GM12874 (cell line): ENCODE data around the gene FBLN5.

Experiments
- TF ChIP-seq, protein P1 (sequence below): IDR thresholded peaks from 2 replicates; pipeline ENCODE4 v1.5.1; 2011; ENCODE audit warnings: low read depth, mild to moderate bottlenecking, control low read depth, low read length, moderate library complexity; ENCODE audit not compliant: insufficient read depth

The FBLN5 gene

DNA sequence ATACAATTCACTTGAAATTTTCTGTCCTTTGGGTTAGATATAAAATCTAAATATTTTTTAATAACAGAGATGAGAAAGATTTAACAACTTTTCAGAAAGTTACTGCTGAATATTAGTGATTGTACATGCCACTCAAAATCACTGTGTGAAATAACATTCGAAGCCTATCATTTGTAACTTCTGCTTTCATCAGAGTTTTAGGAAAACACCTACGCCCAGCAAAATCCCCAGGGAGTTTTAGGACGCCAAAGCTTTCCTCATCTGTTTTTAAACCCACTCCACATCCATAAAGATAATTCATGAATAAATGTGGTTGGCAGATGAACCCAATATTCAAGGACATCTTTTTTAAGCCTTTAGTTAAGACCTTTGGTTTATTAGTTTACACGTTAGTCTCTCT, 104.1 kb downstream of the FBLN5 start:
- TF ChIP-seq, protein P1, sequence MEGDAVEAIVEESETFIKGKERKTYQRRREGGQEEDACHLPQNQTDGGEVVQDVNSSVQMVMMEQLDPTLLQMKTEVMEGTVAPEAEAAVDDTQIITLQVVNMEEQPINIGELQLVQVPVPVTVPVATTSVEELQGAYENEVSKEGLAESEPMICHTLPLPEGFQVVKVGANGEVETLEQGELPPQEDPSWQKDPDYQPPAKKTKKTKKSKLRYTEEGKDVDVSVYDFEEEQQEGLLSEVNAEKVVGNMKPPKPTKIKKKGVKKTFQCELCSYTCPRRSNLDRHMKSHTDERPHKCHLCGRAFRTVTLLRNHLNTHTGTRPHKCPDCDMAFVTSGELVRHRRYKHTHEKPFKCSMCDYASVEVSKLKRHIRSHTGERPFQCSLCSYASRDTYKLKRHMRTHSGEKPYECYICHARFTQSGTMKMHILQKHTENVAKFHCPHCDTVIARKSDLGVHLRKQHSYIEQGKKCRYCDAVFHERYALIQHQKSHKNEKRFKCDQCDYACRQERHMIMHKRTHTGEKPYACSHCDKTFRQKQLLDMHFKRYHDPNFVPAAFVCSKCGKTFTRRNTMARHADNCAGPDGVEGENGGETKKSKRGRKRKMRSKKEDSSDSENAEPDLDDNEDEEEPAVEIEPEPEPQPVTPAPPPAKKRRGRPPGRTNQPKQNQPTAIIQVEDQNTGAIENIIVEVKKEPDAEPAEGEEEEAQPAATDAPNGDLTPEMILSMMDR: no peak

DNA sequence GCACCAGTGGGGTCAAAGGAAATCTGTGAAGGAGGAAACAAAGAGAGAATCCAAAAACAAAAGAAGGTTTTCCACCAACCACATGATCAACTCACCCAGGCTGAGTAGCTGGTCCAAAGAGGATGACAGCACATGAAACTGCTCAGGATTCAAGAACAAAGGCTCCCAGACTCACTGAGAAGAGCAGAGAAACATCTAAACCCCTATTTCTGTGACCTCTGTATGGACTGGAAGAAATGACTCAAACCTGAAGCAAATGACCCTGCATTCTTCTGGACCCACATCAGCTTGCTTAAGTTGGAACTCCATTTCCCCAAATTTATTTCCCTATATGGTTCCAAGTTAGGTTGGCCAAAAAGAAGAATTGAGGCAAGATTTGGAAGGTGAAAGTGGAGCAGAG, 106.4 kb downstream of the FBLN5 start:
- TF ChIP-seq, protein P1: no peak

DNA sequence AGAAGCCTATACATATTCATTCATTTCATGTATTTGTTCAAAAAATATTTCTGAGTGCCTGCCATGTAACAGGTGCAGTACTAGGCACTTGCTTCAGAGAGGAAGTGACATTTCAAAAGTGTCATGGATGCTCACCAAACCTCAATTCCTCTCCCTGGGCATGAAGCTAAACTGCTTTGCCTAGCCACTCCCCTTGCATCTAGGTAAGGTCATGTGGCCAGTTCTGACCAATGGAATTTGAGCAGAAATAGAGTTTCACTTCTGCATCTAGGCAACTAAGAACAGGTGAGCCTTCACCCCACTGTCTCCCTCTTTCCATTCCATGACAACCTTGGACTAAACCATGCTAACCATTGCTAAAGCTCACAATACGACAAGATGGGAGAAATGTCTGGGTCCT, 107.7 kb downstream of the FBLN5 start:
- TF ChIP-seq, protein P1: no peak

DNA sequence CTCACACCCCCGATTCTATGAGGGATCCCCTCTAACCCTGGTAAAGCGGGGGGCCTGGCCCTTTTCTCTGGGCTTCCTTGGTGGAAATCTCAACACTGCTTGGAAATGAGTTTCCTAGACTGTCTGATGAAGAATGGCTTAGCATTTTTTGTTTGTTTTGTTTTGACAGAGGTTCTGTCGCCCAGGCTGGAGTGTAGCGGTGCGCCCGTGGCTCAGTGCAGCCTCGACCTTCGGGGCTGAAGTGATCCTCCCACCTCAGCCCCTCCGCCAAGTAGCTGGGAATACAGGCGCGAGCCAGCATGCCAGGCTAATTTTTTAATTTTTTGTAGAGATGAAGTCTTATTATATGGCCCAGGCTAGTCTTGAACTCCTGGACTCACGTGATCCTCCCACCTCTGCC, 110.4 kb downstream of the FBLN5 start:
- TF ChIP-seq, protein P1: no peak

DNA sequence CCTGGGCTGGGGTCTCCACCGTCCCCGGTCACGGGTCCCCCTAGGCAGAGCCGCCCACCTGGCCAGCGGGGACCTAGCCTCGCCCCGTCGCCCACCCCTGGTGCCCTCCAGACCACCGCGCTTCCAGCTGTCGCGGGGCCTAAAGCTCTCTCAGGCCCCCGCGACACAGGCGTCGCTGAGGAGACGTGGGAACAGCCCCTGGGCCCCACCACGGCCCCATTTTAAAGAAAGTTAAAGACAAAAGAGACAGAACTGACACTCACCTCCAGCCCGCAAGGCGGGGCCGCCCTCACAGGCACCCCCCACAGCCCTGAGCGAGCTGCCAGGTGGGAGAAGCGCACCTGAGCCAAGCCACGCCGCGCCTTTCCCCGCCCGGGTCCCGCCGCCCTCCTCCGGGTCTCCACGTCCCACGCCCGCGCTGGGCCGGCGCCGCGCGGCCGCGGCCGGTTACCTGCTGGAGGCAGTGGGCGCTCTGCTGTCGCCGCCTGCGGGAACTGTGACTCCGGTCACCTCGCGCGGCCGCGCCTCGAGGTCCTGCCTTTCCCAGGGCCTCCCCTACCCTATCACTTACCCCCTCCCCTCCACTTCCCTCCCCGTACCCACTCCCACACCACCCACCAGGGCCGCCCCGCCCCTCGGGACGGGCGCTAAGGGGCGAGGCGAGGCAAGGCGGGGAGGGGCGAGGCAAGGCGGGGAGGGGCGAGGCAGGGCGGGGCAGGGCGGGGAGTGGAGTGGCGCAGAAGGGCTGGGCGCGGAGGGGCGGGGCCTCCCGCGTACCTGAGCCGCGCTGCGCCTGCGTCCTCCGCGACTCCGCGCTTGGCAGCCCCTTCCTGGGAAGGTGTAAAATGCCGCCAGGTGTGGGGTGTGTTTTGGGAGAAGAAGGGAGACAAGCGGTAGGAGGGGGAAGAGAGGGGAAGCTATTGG, 111.3 kb downstream of the FBLN5 start:
- TF ChIP-seq, protein P1: no peak

DNA sequence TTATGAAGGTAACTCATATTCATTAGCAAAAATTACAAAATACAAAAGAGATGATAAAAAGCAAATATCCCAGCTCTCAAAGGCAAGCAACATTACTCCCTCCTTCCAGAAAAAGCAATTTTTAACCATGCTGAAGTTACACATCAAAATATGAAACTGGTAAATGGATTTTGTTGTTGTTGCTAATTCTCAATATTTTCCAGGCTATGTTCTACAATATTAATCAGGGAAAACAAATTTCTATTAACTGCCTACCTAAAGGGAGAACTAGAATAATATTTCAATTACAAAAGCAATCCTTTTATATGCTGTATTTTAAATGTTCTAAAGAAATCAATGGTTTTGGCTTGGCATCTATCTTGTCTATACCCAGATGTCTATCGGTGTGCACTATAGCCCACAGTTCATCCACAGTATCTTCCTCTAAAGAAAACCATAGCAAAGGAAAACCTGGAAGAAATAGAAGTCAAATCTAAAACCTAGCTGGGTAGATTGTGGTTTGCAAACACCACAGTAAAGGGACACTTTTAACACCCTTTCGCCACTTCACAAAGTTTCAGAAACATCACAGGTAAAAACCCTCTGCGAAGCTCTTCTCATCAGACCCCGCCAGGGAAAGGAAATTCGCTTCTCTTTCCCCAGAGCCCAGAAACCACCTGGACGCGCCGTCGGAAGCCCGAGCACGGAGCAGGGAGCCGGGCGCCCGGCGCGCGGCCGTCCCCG, 112.1 kb downstream of the FBLN5 start:
- TF ChIP-seq, protein P1: no peak

DNA sequence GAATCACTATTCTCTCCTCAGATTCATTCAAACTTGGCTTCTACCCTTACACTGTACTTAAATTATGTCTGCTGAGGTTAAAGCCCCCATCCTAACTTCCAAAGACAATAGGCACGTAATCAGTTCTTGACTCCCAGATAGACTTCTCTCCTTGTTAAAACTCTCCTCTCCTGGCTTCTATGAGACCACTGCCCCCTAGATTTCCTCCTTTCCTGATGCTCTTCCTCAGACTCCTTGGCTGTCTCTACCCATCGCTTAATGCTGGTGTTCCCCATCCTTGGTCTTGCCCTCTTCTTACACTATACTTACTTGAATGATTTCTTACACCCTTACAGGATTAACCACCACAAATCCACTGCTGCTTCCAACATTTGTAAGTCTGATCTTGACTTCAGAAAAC, 112.9 kb downstream of the FBLN5 start:
- TF ChIP-seq, protein P1: no peak
